GM23248 (cell line): ENCODE measurements around the gene AFDN.

Experiments
- EZH2 ChIP-seq: fragments of 200-600 bp; sonication (generic); IDR thresholded peaks from 2 replicates; pipeline ENCODE4 v1.6.1; 2018; ENCODE audit warnings: antibody characterized with exemption, mild to moderate bottlenecking; ENCODE audit not compliant: insufficient read depth, poor library complexity, severe bottlenecking
- EZH2phosphoT487 ChIP-seq: fragments of 200-600 bp; sonication (generic); IDR thresholded peaks from 2 replicates; pipeline ENCODE4 v1.6.1; 2018; ENCODE audit warnings: antibody characterized with exemption, moderate library complexity, mild to moderate bottlenecking, low read depth; ENCODE audit not compliant: insufficient read depth

GRCh38 chr6:167795321-167795811, 31.3 kb upstream of the AFDN start:
- TF ChIP-seq EZH2: no peak
- TF ChIP-seq EZH2phosphoT487: no peak
